ENCODE data around the gene ZNRD2. TPM values are rescaled to one million over a fixed set of nuclear protein-coding genes. Genes with fewer than 3 reads are reported as not detected.

ZNRD2 gene
- total RNA-seq, 4 donors from 2014 or later = 28.2 to 79.1 (median 41.3) TPM

DNA sequence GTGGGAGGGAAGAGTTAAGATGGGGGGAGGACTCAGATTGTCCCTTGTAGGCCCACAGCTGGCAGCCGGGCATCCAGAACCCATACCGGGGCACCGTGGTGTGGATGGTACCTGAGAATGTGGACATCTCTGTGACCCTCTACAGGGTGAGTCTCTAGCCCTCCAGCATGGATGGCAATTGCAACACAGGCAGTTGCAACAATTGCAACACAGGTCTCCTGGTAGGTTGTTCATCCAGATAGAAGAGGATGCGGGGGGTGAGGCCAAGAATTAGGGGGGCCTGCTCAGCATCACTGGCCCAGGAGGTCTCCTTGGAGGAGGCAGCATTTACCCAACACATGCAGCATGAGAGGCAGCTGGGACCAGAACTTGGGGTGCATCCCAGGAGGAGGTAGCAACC, 9.0 kb downstream of the ZNRD2 start:
- TF ChIP-seq, protein P1, sequence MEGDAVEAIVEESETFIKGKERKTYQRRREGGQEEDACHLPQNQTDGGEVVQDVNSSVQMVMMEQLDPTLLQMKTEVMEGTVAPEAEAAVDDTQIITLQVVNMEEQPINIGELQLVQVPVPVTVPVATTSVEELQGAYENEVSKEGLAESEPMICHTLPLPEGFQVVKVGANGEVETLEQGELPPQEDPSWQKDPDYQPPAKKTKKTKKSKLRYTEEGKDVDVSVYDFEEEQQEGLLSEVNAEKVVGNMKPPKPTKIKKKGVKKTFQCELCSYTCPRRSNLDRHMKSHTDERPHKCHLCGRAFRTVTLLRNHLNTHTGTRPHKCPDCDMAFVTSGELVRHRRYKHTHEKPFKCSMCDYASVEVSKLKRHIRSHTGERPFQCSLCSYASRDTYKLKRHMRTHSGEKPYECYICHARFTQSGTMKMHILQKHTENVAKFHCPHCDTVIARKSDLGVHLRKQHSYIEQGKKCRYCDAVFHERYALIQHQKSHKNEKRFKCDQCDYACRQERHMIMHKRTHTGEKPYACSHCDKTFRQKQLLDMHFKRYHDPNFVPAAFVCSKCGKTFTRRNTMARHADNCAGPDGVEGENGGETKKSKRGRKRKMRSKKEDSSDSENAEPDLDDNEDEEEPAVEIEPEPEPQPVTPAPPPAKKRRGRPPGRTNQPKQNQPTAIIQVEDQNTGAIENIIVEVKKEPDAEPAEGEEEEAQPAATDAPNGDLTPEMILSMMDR (IDR thresholded peaks at IDR 0.05) = no peak
- TF ChIP-seq POLR2A (IDR thresholded peaks at IDR 0.05) = no peak
- intact Hi-C loops (cut with DNase I) = no loop called here
- no peaks in the 10 kb centered on the region for H3K9me3 ChIP-seq
- H3K4me3 ChIP-seq (replicated peaks in 1 of 3) = no peak overlapping the region
- DNase-seq = no peak
- WGBS, 2 donors = 74 to 93% methylated on average over 3 to 4 of the region's 4 CpGs
- peaks cover 3 to 5% of the 10 kb centered on the region in 2 donors for H3K36me3 ChIP-seq
- no peaks in the 10 kb centered on the region for H3K27me3 ChIP-seq
- no peak overlapping the region for H3K27ac ChIP-seq
- H3K4me1 ChIP-seq = peaks cover 13 to 29% of the 10 kb centered on the region in 2 donors

GRCh38 chr11:65580031-65580692, 9.9 kb downstream of the ZNRD2 start:
- DNase-seq = no peak
- Histone ChIP-seq H3K36me3 (peaks cover 3 to 5% of the 10 kb centered on the region in 2 donors), H3K27ac (no peak overlapping the region), H3K9me3 (no peaks in the 10 kb centered on the region), H3K4me1 (peaks cover 5 to 26% of the 10 kb centered on the region in 2 donors), H3K4me3 (replicated peaks in 1 of 3) (no peak overlapping the region), H3K27me3 (no peaks in the 10 kb centered on the region)
- TF ChIP-seq, protein P1 (IDR thresholded peaks at IDR 0.05) = no peak
- TF ChIP-seq POLR2A (IDR thresholded peaks at IDR 0.05) = no peak
- 80 to 90% methylated on average over 2 to 12 of the region's 19 CpGs for WGBS, 2 donors
- intact Hi-C loops (cut with DNase I) = no loop called here

DNA sequence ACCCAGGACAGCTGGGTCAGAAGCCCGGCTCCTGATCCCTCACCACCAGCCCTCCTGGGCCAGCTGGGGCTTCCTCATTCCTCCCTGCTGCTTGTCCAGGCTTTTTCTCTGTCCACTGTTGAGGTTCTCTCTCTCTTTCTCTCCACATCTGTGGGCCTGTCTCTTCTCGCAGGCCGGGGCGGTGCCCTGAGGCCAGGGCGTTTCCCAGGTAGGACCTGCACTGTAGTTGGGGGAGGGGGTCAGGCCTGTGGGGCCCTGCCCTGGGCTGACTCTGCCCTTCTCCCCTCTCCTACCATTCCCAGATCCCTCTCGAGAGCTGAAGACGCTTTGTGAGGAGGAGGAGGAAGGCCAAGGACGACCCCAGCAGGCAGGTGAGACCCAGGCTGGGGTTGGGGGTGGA, 10.5 kb downstream of the ZNRD2 start:
- Histone ChIP-seq H3K27me3 (no peaks in the 10 kb centered on the region), H3K9me3 (no peaks in the 10 kb centered on the region), H3K4me1 (peaks cover 0 to 21% of the 10 kb centered on the region in 2 donors), H3K27ac (no peak overlapping the region), H3K4me3 (replicated peaks in 1 of 3) (no peak overlapping the region), H3K36me3 (peaks cover 3 to 5% of the 10 kb centered on the region in 2 donors)
- WGBS, 2 donors = 98% methylated on average over 8 of the region's 8 CpGs
- intact Hi-C loops (cut with DNase I) = no loop called here
- no peak for DNase-seq
- TF ChIP-seq, protein P1 (IDR thresholded peaks at IDR 0.05) = no peak
- TF ChIP-seq POLR2A (IDR thresholded peaks at IDR 0.05) = no peak

- H3K27ac ChIP-seq = no peak overlapping the region
Observed at GRCh38 chr11:65581928-65582327, 11.7 kb downstream of the ZNRD2 start.

GRCh38 chr11:65583589-65583988, 13.3 kb downstream of the ZNRD2 start:
- Histone ChIP-seq H3K36me3 (peaks cover 3 to 5% of the 10 kb centered on the region in 2 donors), H3K27me3 (no peaks in the 10 kb centered on the region), H3K9me3 (no peaks in the 10 kb centered on the region), H3K4me1 (peaks cover 0 to 22% of the 10 kb centered on the region in 2 donors), H3K27ac (no peak overlapping the region), H3K4me3 (replicated peaks in 1 of 3) (no peak overlapping the region)
- 84 to 85% methylated on average over 7 to 9 of the region's 10 CpGs for WGBS, 2 donors
- no peak for DNase-seq
- TF ChIP-seq, protein P1 (IDR thresholded peaks at IDR 0.05) = no peak
- TF ChIP-seq POLR2A (IDR thresholded peaks at IDR 0.05) = no peak
- intact Hi-C loops (cut with DNase I) = no loop called here

More at GRCh38 chr11:65581928-65582327, 11.7 kb downstream of the ZNRD2 start:
- no peak overlapping the region for H3K4me3 ChIP-seq (replicated peaks in 1 of 3)
- peaks cover 3 to 5% of the 10 kb centered on the region in 2 donors for H3K36me3 ChIP-seq
- DNase-seq = no peak
- intact Hi-C loops (cut with DNase I) = no loop called here
- H3K4me1 ChIP-seq = peaks cover 0 to 21% of the 10 kb centered on the region in 2 donors
- WGBS, 2 donors = 84 to 92% methylated on average over 3 of the region's 3 CpGs
- no peaks in the 10 kb centered on the region for H3K9me3 ChIP-seq
- TF ChIP-seq, protein P1 (IDR thresholded peaks at IDR 0.05) = no peak
- no peak for TF ChIP-seq POLR2A (IDR thresholded peaks at IDR 0.05)
- no peaks in the 10 kb centered on the region for H3K27me3 ChIP-seq
